H1 (cell line): ENCODE data around the gene NR2F1. TPM values are rescaled to one million over a fixed set of nuclear protein-coding genes. Genes with fewer than 3 reads are reported as not detected.

Experiments
- CTCF ChIA-PET: fragments of 300-600 bp; sonication (Branson Sonifier 250); formaldehyde crosslinking; loops from one replicate; lab custom pipeline; 2021; ENCODE audit not compliant: partially characterized antibody; lab: Charles Lee
- POLR2A ChIA-PET: fragments of 300-600 bp; sonication (Branson Sonifier 250); formaldehyde crosslinking; loops from one replicate; lab custom pipeline; 2021; ENCODE audit warnings: inconsistent platforms; ENCODE audit not compliant: partially characterized antibody; lab: Charles Lee
- DNase-seq, 2 experiments: peaks; one replicate each; pipeline versions ENCODE4 v3.0.0 to v3.0.0-alpha.2; 2010 to 2022; ENCODE audit warnings: low spot score in 2 of 2, low read depth in 1 of 2, mixed read lengths in 1 of 2
- FAIRE-seq: peaks from 2 replicates; lab custom pipeline; 2011; peaks lifted over from hg19 to GRCh38; lab: Jason Lieb, UNC
- H2AFZ ChIP-seq: 2 replicates; pipeline ENCODE4 v1.8.1; 2012; ENCODE audit warnings: low read length, inconsistent platforms
- H2AK5ac ChIP-seq: 2 replicates; pipeline ENCODE4 v1.6.1; 2013; ENCODE audit warnings: low read depth, low read length
- H2BK120ac ChIP-seq: replicated peaks from 2 replicates; pipeline ENCODE3; 2013; ENCODE audit warnings: low read depth, low read length, inconsistent platforms
- H2BK12ac ChIP-seq: 2 replicates; pipeline ENCODE4 v1.6.1; 2013; ENCODE audit warnings: low read depth, low read length
- H2BK15ac ChIP-seq: 2 replicates; pipeline ENCODE4 v1.6.1; 2013; ENCODE audit warnings: low read length
- H2BK20ac ChIP-seq: 2 replicates; pipeline ENCODE4 v1.6.1; 2013; ENCODE audit warnings: low read length
- H2BK5ac ChIP-seq: 2 replicates; pipeline ENCODE4 v1.6.1; 2013; ENCODE audit warnings: low read depth, low read length
- H3K14ac ChIP-seq: 2 replicates; pipeline ENCODE4 v1.6.1; 2013; ENCODE audit warnings: inconsistent platforms; ENCODE audit not compliant: insufficient read length
- H3K18ac ChIP-seq: 2 replicates; pipeline ENCODE4 v1.6.1; 2013; ENCODE audit warnings: low read length; ENCODE audit errors: extremely low read depth
- H3K23ac ChIP-seq: 2 replicates; pipeline ENCODE4 v1.6.1; 2013; ENCODE audit warnings: inconsistent platforms; ENCODE audit not compliant: insufficient read length
- H3K23me2 ChIP-seq: 2 replicates; pipeline ENCODE4 v1.6.1; 2013; ENCODE audit warnings: low read depth, low read length
- H3K27ac ChIP-seq: 2 replicates; pipeline ENCODE4 v1.6.1; 2011; ENCODE audit warnings: low read depth, low read length, inconsistent platforms
- H3K27me3 ChIP-seq, 4 experiments: replicated peaks in 1 of 4; 1 replicate in 1 of 4; 2 replicates in 3 of 4; pipeline versions ENCODE4 v1.6.1 to v1.8.1; 2011 to 2013; ENCODE audit warnings: low read length in 3 of 4, mild to moderate bottlenecking in 3 of 4, inconsistent platforms in 2 of 4, mixed read lengths in 2 of 4, moderate library complexity in 1 of 4; ENCODE audit not compliant: control insufficient read depth in 3 of 4, insufficient read depth in 3 of 4; ENCODE audit errors: extremely low read depth in 1 of 4
- H3K36me3 ChIP-seq, 4 experiments: 2 replicates each; pipeline versions ENCODE4 v1.6.1 to v1.8.1; 2011 to 2013; ENCODE audit warnings: mild to moderate bottlenecking in 4 of 4, low read length in 3 of 4, moderate library complexity in 2 of 4, control low read depth in 1 of 4, inconsistent platforms in 1 of 4; ENCODE audit not compliant: insufficient read depth in 4 of 4, control insufficient read depth in 2 of 4
- H3K4ac ChIP-seq: replicated peaks from 2 replicates; pipeline ENCODE3; 2013; ENCODE audit warnings: low read length, low read depth, mixed read lengths, inconsistent platforms; ENCODE audit not compliant: insufficient read length
- H3K4me1 ChIP-seq, 4 experiments: replicated peaks in 1 of 4; 1 replicate in 1 of 4; 2 replicates in 3 of 4; pipeline versions ENCODE4 v1.6.1 to v1.8.1; 2011 to 2013; ENCODE audit warnings: low read length in 3 of 4, inconsistent platforms in 2 of 4, mixed read lengths in 1 of 4; ENCODE audit not compliant: insufficient read depth in 4 of 4, control insufficient read depth in 3 of 4
- H3K4me2 ChIP-seq, 2 experiments: 2 replicates each; pipeline versions ENCODE4 v1.6.1 to v1.8.1; 2011 to 2013; ENCODE audit warnings: low read depth in 2 of 2, low read length in 2 of 2, control low read depth in 1 of 2, inconsistent platforms in 1 of 2, mild to moderate bottlenecking in 1 of 2; ENCODE audit not compliant: insufficient read depth in 1 of 2
- H3K4me3 ChIP-seq, 4 experiments: fragments of 200-600, 300-600 bp in 1 of 4; sonication (generic), shearing (Covaris generic), sonication (Bioruptor Twin) in 1 of 4; 2 replicates each; pipeline versions ENCODE4 v1.5.1 to v1.8.1; 2011 to 2016; ENCODE audit warnings: low read length in 4 of 4, low read depth in 3 of 4, control low read depth in 2 of 4, inconsistent platforms in 2 of 4, mild to moderate bottlenecking in 2 of 4, mixed read lengths in 1 of 4, moderate library complexity in 1 of 4; ENCODE audit not compliant: insufficient read depth in 2 of 4; ENCODE audit errors: extremely low read depth in 1 of 4
- H3K56ac ChIP-seq: replicated peaks from 2 replicates; pipeline ENCODE3; 2013; ENCODE audit warnings: low read depth, mild to moderate bottlenecking, mixed read lengths, low read length, inconsistent platforms; ENCODE audit not compliant: insufficient read length
- H3K79me1 ChIP-seq: 2 replicates; pipeline ENCODE4 v1.6.1; 2013; ENCODE audit warnings: low read depth, low read length, control low read depth
- H3K79me2 ChIP-seq, 2 experiments: 2 replicates each; pipeline versions ENCODE4 v1.6.1 to v1.8.1; 2012 to 2013; ENCODE audit warnings: low read length in 2 of 2, mild to moderate bottlenecking in 2 of 2, inconsistent platforms in 1 of 2; ENCODE audit not compliant: insufficient read depth in 2 of 2, control insufficient read depth in 1 of 2
- H3K9ac ChIP-seq, 4 experiments: replicated peaks in 1 of 4; 1 replicate in 1 of 4; 2 replicates in 3 of 4; pipeline versions ENCODE4 v1.6.1 to v1.8.1; 2011 to 2013; ENCODE audit warnings: low read depth in 3 of 4, low read length in 3 of 4, control low read depth in 2 of 4, mild to moderate bottlenecking in 2 of 4, moderate library complexity in 2 of 4, inconsistent platforms in 1 of 4; ENCODE audit errors: extremely low read depth in 1 of 4
- H3K9me3 ChIP-seq, 2 experiments: 2 replicates each; pipeline versions ENCODE4 v1.6.1 to v1.8.1; 2012 to 2013; ENCODE audit warnings: mild to moderate bottlenecking in 2 of 2, moderate library complexity in 2 of 2, control low read depth in 1 of 2, inconsistent platforms in 1 of 2, low read depth in 1 of 2, low read length in 1 of 2, mixed read lengths in 1 of 2; ENCODE audit not compliant: insufficient read depth in 2 of 2
- H4K20me1 ChIP-seq, 2 experiments: replicated peaks in 1 of 2; 2 replicates each; pipeline versions ENCODE3 to v1.8.1; 2011 to 2013; ENCODE audit warnings: inconsistent platforms in 2 of 2, low read length in 2 of 2, mild to moderate bottlenecking in 1 of 2; ENCODE audit not compliant: insufficient read depth in 2 of 2, control insufficient read depth in 1 of 2
- H4K5ac ChIP-seq: 2 replicates; pipeline ENCODE4 v1.6.1; 2013; ENCODE audit warnings: low read length, low read depth, mixed read lengths, inconsistent platforms; ENCODE audit not compliant: insufficient read length
- H4K8ac ChIP-seq: 2 replicates; pipeline ENCODE4 v1.8.0; 2013; ENCODE audit warnings: mild to moderate bottlenecking, moderate library complexity, low read length, inconsistent platforms; ENCODE audit not compliant: insufficient read depth; ENCODE audit errors: extremely low read depth
- H4K91ac ChIP-seq: replicated peaks from 2 replicates; pipeline ENCODE3; 2013; ENCODE audit warnings: low read length, mixed read lengths, inconsistent platforms; ENCODE audit not compliant: insufficient read length
- BCL11A ChIP-seq, 2 experiments: IDR thresholded peaks; one replicate each; pipeline ENCODE4 v1.6.1; 2011; ENCODE audit warnings: low read depth in 2 of 2, low read length in 2 of 2, mild to moderate bottlenecking in 2 of 2
- HDAC6 ChIP-seq: IDR thresholded peaks from one replicate; pipeline ENCODE4 v1.7.1; 2012; ENCODE audit warnings: low read depth, mild to moderate bottlenecking, inconsistent platforms, low read length, moderate library complexity
- TCF12 ChIP-seq: IDR thresholded peaks from 2 replicates; pipeline ENCODE4 v1.6.1; 2011; ENCODE audit warnings: low read depth, mild to moderate bottlenecking, low read length
- YY1 ChIP-seq: IDR thresholded peaks from 2 replicates; pipeline ENCODE4 v1.6.1; 2011; ENCODE audit warnings: low read depth, mild to moderate bottlenecking, low read length
- WGBS, 2 experiments: shearing (Covaris generic) in 1 of 2; methylation state at CpG; one replicate each; pipeline versions ENCODE4 v1.1.6 to v1.1.7; 2013 to 2015; ENCODE audit warnings: low lambda C conversion rate in 2 of 2, mixed read lengths in 2 of 2, inconsistent platforms in 1 of 2, low coverage in 1 of 2, missing lambda C conversion rate in 1 of 2; ENCODE audit not compliant: insufficient replicate concordance in 2 of 2, insufficient coverage in 1 of 2, insufficient read length in 1 of 2; ENCODE audit errors: extremely low coverage in 1 of 2, missing lambda C conversion rate in 1 of 2; 5-methylcytosine and 5-hydroxymethylcytosine counted together
- polyA plus RNA-seq, 7 experiments: library from polyadenylated mRNA; depleted of rRNA in 3 of 7; stranded (reverse) in 5 of 7; unstranded in 2 of 7; fragments of >200 nt in 5 of 7; fragments of 200-250 nt in 2 of 7; gene quantifications; 1 replicate in 5 of 7; 2 replicates in 1 of 7; 4 replicates in 1 of 7; pipeline versions ENCODE4 v1.2.1 to v1.2.3, GENCODE V29; 2011 to 2013; ENCODE audit warnings: missing spikeins in 2 of 7, mixed read lengths in 2 of 7
- total RNA-seq: library from RNA; stranded (reverse); fragmentation: NEBNext Ultra II Directional; extraction: Animal tissue kit (Norgen Biotek cat#: 25700); gene quantifications from 2 replicates; pipeline ENCODE4 v1.2.1, GENCODE V29; 2021

The NR2F1 gene
- total and polyA plus RNA-seq, 2 of the 8 experiments (the other 6 are each of a cell fraction or from before 2014, with no cell fraction given): not detected

DNA sequence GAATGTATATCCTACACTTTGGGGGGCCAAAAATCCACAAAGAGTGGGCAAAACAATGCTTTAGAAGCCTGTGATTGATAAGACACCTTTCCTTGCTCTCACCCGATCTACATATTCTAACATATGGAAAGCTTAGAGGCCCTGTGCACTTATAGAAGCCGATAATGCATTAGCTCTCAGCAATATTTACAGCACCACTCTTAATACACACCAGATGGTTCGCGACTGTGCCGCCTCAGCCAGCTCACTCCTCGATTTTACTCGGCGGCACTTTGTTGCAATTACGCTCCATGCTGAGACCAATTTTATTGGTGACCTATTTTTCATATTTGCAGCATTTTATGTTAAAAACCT is 18.8 kb downstream of the NR2F1 start:
- Histone ChIP-seq H3K4me1 (peaks cover 6 to 10% (median 8%) of the 10 kb centered on the region in 4 experiments), H4K8ac (no peak overlapping the region), H3K4me3 (peak overlapping the region in 1 of 4 experiments; percentile 25; a peak in 1 of 8 replicates), H3K27me3 (peaks cover 93 to 100% (median 98%) of the 10 kb centered on the region in 4 experiments), H2BK20ac (no peak overlapping the region), H3K4ac (no peak overlapping the region), H3K23me2 (peaks cover under 1% of the 10 kb centered on the region), H4K20me1 (peaks cover 16 to 36% of the 10 kb centered on the region in 2 experiments), H3K56ac (no peak overlapping the region), H2BK12ac (no peak overlapping the region), H2AK5ac (no peak overlapping the region), H3K27ac (no peak overlapping the region), H3K4me2 (peak overlapping the region; percentile 29 to 31; a peak in 1 of 4 replicates), H3K36me3 (peaks cover 0 to 4% (median 0%) of the 10 kb centered on the region in 4 experiments; a peak in 2 of 8 replicates), H2BK5ac (no peak overlapping the region), H3K23ac (no peak overlapping the region), H2BK120ac (no peak overlapping the region), H3K79me2 (no peaks in the 10 kb centered on the region), H3K9ac (no peak overlapping the region), H2AFZ (no peak overlapping the region), H3K9me3 (no peaks in the 10 kb centered on the region), H4K91ac (no peak overlapping the region), H2BK15ac (no peak overlapping the region), H3K18ac (no peak overlapping the region), H4K5ac (no peak overlapping the region), H3K79me1 (no peaks in the 10 kb centered on the region; the same call in 1 of the 2 replicates), H3K14ac (no peak overlapping the region)
- FAIRE-seq (no peak), DNase-seq (no peak)
- ChIA-PET CTCF (interaction anchor here (0.6 to 3.5 kb wide), 12 partner anchors 10 to 297 kb away, joined by 3 to 15 read pairs (median 4); partner anchors contain the start of gene NR2F1), POLR2A (interaction anchor here (0.8 to 2.7 kb wide), 7 partner anchors 9 to 31 kb away, joined by 3 to 10 read pairs (median 5); no protein-coding TSS in a partner anchor)
- WGBS, 2 experiments: 7% methylated on average over 9 of the region's 9 CpGs; no CpG with 5 or more reads in 1 of the 2 experiments
- TF ChIP-seq TCF12 (0 out of 2 replicates have a peak, but pooled peaks have one; percentile 2), HDAC6 (no peak), YY1 (no peak), BCL11A (IDR thresholded peaks at IDR 0.05; ENCODE audit: low read depth in 2 of 2, low read length in 2 of 2) (no peak)
